ENCODE data around the gene RHOJ.
A peak's percentile ranks its signal among the peaks of the same experiment; 100 is the strongest.

The RHOJ gene

DNA sequence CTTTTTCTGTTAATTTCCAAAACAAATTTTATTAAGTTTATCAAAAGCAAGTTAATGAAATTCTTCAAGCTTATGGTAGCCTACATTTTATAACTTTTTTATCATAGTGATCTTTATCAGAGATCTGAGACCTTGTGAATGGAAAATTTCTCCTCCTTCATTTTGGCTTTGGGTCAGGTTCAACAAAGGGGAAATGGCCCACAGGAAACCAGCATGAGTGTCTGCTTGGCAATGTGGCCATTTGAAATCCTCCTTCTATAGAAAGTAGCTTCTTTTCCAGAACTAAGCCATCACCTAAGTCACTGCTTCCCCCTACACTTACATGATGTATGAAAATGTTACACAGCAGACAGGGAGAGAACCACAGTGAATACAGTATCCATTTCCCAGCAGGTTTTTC, 1.6 kb downstream of the RHOJ start:
- DNase-seq: no peak

DNA sequence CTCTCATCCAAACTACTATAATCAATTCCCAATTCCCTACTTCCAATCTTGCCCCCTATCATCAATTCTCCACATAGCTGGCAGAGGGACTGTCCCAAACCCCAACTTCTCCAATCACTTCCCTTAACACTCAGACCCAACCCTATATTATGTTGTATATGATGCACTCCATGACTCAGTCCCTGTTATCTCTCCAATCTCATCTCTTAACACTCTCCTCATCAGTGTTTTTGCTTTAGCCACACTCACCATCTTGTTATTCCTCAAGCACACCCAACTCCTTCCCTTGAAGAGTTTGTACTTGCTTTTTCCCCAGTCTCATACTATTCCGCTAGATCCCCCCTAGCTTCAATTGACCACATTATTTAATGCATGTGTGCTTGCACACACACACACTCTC, 4.9 kb downstream of the RHOJ start:
- no peak for DNase-seq

DNA sequence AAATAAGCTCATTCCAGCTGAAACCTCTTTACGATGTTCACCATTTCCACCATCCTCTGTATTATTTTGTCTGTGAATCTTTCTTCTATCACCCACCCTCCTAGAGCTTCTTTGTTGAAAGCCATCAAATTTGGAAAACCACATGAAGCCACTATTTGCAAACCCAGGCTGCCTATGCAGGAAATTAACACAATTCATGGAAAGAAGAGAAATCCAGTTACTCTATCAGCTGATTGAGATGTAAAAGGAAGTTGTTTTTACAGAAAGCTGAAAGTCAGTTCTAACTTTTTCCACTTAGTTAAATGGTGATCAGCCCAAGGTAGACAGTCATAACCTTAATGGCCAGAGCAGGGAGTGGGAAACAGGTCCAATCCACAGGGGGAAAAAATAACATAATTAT, 6.6 kb downstream of the RHOJ start:
- no peak for DNase-seq

DNA sequence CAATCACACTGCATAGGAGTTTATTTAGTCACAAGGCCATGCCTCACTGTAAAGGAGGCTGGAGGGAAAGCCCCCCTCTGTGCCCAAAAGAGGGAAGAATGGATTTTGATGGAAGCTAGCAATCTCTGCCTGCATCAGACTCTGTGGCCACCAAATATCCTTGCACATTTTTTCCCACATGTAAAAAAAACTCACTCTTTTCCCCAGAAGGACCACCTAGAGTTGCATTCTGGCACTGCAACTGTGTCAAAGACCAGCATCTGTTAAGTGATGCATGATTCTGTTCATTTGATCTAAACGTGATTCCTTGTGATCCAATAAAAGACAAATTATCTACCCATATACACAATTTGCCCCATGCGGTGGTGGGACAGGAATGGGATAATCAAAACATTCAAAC, 8.0 kb downstream of the RHOJ start:
- DNase-seq: no peak

DNA sequence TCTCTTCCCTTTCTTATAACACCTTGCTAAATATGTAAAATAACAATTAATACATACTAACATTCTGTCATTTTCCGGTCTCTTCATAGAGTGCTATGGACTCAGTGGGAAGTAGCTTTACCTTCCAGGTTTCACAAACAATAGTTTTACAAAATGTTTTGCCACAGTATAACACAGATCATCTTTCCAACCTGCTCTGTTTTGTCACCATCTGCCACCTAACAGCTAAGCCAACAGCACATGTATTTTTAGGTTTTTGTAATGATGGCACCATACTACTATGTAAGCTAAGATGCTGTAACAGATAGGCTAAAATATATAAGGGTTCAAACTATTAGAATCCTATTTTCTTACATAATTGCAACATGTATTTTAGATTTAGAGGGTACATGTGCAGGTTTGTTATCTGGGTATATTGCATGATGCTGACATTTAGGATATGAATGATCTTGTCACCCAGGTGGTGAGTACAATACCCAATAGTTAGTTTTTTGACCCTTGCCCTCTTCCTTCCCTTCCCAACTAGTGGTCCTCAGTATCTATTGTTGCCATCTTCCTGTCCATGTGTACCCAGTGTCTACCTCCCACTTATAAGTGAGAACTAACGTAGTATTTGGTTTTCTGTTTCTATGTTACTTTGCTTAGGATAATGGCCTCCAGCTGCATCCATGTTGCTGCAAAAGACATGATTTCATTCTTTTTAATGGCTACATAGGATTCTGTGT, 8.7 kb downstream of the RHOJ start:
- no peak for DNase-seq

DNA sequence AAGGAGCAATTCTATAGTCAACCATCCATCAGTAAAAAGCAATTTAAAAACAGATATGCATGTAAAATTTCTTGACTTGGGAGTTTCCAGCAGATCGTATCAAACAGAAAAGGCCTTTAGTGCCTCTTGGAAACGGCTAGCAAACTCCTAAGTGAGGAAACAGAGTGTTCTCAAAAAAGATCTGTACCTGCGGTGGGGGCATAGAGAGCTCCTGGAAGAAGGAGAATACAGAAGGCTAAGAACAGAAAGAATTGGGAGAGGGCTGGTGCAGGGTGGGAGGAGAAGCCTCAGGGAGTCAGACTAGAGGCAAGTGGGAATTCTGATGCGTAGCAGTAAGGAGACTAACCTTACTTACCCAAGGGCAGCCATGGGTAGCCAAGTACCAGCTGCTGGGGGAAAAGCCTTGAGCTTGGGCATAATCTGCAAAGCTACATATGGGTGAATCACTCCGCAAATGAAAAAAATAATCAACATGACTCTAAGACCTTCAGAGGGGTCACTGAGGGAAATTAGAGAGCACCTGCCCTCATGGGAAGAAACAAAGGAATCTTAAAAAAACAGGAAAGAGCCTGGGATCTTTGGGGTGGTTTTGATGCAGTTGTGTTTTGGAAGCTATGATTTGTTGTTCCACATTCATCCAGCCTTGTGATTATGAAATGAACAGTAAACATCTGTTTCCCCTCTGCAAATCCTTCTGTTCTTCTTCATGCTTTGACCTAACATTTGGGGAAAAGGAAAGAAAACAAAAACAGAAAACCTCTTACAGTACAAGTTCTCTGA, 10.4 kb downstream of the RHOJ start:
- DNase-seq: no peak

DNA sequence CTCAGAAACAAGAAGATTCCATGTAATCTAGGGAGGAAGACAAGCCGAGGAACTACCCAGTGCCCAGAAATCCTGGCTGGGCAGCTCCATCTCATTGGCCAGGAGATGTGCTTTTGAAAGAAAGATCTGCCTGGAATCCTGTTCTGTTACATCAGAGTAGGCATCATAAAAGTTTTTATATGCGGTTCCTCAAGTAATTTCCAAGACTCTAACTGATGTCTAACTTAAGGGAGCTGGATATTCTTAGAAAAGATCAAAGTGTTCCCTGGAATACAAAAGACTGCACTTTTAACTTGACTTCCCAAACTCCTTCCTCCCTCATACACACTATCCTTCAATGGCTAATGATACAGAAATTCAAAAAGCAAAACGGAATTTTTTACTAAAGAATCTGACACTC, 16.3 kb downstream of the RHOJ start:
- DNase-seq: no peak

DNA sequence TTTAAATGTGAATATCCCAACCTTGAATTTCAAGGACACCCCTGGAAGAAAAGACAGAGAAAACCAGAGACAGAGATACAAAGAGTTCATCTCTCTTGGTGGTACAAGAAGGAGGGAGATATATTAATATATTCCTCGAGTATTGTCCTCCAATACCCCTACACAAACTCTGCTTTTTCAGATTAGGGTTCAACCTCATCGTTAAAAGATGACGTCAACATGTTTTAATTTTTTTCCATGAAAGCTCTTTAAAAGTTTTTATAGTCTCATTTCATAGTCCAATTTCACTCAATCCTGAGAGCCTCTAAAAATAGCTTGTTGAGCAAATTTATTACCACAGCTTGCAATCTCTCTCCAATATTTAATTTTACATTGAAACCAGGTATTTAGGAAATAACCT, 19.4 kb downstream of the RHOJ start:
- DNase-seq: no peak

DNA sequence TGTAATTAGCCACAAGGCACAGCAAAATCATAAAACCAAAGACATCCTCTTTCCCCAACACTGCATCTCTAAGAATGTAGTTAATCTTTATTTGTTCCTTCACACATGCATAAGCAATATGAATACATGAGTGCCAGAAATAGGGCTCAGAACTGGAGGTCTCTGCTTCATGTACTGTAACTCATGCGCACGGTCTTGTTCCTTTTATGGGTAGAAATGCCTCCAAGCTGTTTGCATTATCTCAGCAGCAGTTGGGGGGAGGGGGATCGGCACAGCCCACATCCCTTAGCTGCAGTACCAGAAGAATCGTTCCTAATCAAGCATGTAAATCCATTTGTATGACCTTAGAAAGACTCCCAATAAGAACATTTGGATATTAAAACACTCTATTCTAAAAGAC, 20.0 kb downstream of the RHOJ start:
- DNase-seq: peak; percentile 48

DNA sequence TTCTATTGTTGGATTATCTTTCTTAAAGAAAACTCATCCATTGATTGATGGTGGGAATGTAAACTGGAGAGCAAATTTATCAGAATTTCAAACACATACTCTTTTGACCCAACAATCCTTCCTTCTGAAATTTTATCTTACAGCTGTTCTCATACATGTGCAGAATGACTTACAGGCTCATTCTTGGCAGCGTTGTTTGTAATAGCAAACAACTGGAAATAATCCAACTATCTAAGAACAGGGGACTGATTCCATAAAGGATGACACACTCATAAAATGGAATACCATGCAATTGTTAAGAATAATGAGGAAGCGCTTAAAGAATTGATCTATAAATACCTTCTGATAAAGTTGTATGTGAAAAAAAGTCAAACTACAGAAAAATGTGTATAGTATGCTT, 24.0 kb downstream of the RHOJ start:
- no peak for DNase-seq

DNA sequence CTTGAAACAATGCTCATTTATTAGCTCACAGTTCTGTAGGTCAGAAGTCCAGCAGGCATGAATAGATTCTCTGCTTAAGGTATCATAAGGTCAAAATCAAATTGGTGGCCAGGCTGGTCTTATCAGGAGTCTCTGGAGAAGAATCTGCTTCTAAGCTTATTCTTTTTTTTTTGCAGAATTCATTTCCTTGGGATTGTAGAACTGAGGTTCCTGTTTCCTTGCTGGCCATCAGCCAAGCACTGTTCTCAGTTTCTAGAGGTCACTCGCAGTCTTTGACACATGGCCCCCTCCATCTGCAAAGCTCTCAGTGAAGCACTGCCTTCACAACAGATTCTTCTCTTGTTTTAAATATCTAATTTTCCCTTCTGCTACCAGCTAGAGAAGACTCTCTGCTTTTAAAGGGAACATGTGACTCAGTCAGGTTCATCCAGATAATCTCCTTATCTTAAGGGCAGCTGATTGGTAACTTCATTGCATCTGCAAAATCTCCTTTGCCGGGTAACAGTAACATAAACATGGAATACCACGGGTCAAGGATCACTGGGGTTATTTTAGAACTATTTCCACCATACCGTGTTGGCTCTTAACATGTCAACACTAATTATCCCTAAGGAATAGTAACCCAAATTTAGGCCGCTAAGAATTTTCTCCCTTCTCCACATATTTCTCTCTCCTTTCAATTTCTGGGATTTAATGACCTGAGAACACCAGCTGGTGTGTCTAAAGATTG, 25.3 kb downstream of the RHOJ start:
- DNase-seq: no peak

DNA sequence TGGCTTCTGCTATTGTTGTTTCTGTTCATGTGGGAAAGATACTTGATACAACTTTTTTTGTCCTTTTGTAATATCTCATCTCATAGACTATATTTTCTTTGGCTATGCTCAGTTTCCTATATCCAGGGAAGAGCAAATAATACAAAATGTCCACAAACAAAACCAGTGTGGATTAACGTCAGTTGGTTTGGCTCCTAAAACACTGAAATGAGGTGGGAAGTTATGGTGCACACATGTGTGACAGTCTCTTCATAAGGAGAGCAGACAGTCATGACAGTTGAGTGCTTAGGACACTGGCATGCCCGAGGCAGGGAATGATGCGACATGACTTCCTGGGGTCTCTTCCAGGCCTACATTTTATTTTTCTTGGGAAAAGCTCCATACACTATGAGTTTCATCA, 27.5 kb downstream of the RHOJ start:
- DNase-seq: no peak

DNA sequence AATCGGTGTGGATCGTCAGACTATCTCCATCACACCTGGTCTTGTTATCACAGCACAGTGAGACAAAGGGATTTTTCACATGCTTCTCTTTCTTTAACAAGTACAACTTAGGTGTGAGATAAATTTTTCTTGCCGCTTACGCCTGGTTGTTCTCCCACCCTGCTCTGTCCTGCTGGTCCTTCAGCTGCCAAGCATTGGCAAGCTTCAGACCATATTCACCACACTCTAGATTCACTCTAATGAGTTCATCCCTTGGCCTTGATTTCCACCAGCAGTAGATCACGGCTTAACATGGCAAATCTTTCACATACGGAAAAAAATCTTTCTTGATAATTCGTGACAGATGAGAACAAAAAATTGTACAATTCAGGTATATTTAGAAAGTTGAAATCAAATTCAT, 33.5 kb downstream of the RHOJ start:
- DNase-seq: no peak

DNA sequence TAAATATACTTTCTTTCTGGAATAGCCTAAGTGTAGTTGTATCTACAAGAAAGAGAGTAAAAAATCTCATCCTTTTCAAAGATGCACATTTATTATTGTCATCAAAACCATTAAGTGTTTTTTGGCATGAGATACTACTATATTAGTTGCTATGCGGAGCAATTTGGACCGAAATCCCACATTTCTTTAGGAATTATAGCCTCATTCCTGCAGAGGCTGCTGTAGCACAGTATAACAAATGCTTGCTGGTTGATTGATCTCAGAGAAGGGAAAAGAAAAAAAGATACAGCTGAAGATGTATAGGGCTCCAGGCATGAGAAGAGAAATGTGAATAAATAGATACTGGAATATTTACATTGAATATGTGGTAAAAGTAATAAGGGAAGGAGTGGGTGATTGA, 36.0 kb downstream of the RHOJ start:
- DNase-seq: no peak

DNA sequence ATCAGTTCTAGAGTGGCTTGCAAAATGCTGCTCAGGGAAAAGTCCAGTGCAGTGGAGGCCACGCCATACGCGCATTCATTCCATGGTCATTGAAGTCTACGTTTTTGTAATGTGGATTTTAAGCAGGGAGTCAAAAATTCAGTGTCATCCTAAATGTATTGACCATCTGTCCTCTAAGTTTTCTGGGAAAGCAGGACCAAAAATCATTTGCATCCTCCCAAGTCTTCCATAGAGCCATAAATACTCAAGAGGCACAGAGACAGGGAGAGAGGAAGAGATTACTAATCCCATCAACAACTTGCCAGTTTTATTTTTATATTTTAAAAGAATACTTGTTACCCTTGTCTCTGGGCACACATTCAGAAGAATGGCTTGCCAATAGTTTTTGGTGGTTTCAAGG, 36.9 kb downstream of the RHOJ start:
- DNase-seq: no peak

DNA sequence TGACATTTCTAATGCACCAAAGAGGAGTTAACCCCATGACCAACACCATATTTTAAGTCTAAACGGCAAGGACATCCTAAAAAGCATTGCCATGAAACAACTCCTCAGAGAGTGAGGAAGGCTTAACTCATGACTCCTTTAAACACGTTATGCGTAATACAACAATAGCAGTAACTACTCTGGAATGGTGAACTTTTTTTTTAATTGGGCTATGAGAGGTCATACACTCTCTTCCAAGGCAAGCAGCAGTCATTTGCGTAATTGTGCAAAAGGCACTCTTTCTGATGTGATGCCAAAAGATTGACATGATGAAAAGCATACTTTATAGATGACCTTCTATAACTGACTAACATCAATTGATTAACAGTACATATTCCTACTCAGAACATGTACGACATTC, 39.4 kb downstream of the RHOJ start:
- DNase-seq: no peak

DNA sequence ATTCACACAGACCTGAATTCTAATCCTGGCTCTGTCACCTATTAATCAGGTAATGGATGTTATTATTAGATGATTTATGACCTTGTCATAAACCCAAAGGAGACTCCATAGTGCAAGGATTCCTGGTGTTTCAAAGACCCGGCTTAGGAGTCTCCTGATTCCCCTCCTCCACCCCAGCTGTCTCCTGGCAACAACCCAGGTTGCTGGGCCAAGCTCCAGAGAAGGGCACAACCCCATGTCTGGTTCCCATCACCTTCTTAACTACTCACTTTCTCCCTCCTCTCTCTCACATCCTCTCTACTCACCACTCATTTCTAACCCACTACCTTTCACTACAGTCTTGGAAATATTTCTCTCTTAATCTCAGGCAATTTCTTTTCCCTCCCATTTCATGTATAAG, 41.6 kb downstream of the RHOJ start:
- DNase-seq: no peak

DNA sequence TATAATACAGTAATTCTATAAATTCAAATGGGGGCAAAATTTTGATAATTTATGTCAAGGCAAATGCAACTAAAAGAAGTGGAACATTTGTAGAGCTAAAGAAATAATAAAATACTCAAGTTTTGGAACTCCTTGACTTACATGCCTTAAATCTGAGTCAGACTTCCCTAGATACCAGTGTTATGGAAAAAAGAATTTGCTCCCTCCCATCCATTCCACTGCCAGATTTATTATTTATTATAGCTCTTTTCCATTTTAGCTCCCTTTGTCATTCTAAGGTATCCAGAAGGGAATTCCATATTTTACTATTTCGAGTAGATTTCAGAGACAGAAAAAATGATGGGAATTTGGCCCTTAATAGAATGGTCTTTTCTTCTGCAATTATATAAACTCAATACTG, 44.0 kb downstream of the RHOJ start:
- peak; percentile 84 for DNase-seq

DNA sequence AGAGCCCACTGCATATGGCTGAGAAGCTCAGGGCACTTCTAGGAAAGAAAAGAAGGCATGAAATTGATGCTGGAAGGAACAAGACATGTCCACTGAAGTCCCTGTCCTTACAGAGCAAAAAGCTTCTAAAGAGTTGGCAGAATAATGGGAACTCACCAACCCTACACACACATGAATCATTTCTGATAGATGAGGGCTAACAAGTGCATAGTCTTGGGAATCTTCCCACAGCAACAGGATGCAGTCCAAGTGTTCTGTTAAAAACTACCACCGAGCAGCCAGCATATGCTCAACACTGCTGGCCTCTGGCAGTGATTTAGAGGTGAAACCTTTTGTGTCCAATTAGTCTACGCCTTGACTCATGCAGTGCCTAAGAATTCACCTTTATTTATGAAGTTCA, 44.8 kb downstream of the RHOJ start:
- DNase-seq: peak; percentile 34

DNA sequence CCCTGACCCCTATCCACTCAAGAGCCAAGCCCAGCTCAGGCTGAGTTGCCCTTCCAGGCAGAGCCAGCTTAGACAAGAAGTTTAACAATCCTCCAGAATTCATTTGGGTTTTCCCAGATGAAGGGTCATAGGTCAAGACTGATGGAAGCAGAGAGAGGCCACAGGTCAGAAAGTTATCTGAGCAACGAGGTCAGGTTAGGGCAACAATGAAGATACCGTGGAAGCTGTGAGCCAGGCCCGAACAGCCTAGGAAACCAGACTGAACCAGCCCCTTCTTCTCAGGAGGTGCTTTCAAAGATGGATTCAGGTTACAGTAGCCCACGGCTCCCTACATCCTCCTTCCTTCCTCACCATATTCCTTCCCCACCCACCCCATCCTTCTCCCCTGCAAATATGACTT, 53.1 kb downstream of the RHOJ start:
- no peak for DNase-seq

DNA sequence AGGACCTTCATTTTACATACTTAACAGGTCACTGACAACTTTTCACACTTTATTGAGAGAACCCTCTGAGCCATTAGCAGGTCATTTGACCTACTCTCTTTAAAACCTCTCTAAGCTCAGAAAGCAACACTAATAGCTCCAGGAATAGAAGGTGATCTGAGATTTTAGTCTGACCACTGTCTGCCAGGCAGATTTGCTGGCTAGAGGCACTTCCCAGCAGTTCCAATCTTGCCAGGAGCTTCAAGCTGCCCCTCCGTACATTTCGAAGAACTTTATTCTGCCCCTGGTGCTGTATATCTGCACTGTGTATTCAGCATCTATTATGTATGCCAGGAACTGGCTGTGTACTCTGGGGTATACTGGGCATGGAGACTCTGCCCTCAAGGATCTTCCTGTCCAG, 58.2 kb downstream of the RHOJ start:
- no peak for DNase-seq

DNA sequence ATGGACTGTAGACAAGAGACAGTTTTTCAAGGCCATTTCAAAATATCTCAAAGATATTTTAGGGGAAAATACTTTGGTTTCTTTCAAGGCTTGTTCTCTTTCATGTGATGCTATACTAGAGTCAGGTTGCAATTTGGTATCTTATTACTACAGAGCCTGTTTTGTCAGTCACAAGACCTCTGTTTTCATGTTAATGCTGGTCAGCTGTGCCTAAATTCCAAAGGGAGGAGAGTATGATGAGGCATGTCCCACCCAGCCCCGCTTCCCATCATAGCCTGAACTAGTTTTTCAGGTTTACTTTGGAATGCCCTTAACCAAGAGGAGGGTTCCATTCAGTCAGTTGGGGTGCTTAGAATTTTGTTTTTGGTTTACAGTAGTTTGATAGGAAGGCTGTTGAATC, 61.9 kb downstream of the RHOJ start:
- no peak for DNase-seq

DNA sequence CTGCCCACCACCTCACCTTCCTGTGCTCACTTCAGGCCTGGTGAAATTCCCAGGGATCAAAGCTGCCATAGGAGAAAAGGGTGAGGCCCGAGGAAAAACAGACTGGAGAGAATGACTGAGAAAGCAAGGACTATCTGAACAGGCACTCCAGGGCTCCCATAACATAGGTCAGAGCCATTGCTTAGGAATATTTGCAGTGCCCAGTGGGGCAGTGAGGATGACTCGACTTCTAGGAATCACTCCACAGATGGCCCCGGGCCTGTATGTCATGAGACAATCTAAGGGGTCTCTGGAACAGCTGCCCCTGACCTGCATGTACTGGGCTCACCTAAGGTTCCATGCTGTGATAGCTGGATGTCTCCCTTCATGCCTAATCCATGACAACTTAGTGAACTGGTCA, 62.9 kb downstream of the RHOJ start:
- no peak for DNase-seq

DNA sequence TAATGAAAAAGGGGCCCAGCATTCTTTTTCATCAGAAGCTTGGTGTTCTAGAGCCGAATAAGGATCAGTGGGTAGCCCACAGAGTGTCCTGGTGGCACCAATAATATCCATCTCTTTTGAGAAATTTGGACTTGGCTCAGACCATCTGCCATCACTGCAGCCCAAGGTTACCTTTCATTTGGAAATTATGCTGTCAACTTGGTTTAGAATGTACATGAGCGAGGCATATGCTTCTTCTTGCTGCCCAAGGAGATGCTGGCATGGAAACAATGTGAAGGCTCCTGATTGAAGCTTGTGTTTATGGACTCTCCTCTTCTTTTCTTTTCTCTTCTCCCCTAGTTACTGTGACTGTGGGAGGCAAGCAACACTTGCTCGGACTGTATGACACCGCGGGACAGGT, 64.5 kb downstream of the RHOJ start:
- DNase-seq: no peak

Measured in fibroblast of skin of scalp (primary cell).